ENCODE results near the gene SHTN1.

The SHTN1 gene

GRCh38 chr10:116989439-116989838 lies 15.5 kb downstream of the SHTN1 start:
- H3K9ac ChIP-seq (ENCODE audit: low read depth, low read length, poor library complexity, severe bottlenecking), result no peak overlapping the region
- H3K4me1 ChIP-seq (ENCODE audit: insufficient read depth, low read length, poor library complexity, severe bottlenecking), result no peaks in the 10 kb centered on the region
- H3K79me2 ChIP-seq (ENCODE audit: insufficient read depth, low read length), result no peaks in the 10 kb centered on the region

GRCh38 chr10:116988311-116988710 lies 16.7 kb downstream of the SHTN1 start:
- Histone ChIP-seq H2AFZ (ENCODE audit: low read length) (no peak overlapping the region), H4K20me1 (ENCODE audit: insufficient read depth, low read length, poor library complexity, severe bottlenecking) (no peaks in the 10 kb centered on the region), H3K4me2 (ENCODE audit: low read depth, low read length, poor library complexity, severe bottlenecking) (no peak overlapping the region), H3K4me3 (ENCODE audit: low read length, poor library complexity, severe bottlenecking) (no peak overlapping the region), H3K27me3 (ENCODE audit: insufficient read depth, low read length, poor library complexity, severe bottlenecking) (no peaks in the 10 kb centered on the region), H3K9me2 (replicated peaks; ENCODE audit: low read depth, low read length) (no peaks in the 10 kb centered on the region), H3K9me3 (ENCODE audit: insufficient read depth, low read depth, low read length) (no peaks in the 10 kb centered on the region), H3K9ac (ENCODE audit: low read depth, low read length, poor library complexity, severe bottlenecking) (no peak overlapping the region), H3K79me2 (ENCODE audit: insufficient read depth, low read length) (no peaks in the 10 kb centered on the region), H3K36me3 (ENCODE audit: insufficient read depth, low read length) (no peaks in the 10 kb centered on the region), H3F3A (ENCODE audit: low read depth) (no peaks in the 10 kb centered on the region), H3K4me1 (ENCODE audit: insufficient read depth, low read length, poor library complexity, severe bottlenecking) (no peaks in the 10 kb centered on the region)
- no peak for TF ChIP-seq EZH2phosphoT487 (IDR thresholded peaks at IDR 0.05; ENCODE audit: borderline replicate concordance)
- TF ChIP-seq, protein P1, sequence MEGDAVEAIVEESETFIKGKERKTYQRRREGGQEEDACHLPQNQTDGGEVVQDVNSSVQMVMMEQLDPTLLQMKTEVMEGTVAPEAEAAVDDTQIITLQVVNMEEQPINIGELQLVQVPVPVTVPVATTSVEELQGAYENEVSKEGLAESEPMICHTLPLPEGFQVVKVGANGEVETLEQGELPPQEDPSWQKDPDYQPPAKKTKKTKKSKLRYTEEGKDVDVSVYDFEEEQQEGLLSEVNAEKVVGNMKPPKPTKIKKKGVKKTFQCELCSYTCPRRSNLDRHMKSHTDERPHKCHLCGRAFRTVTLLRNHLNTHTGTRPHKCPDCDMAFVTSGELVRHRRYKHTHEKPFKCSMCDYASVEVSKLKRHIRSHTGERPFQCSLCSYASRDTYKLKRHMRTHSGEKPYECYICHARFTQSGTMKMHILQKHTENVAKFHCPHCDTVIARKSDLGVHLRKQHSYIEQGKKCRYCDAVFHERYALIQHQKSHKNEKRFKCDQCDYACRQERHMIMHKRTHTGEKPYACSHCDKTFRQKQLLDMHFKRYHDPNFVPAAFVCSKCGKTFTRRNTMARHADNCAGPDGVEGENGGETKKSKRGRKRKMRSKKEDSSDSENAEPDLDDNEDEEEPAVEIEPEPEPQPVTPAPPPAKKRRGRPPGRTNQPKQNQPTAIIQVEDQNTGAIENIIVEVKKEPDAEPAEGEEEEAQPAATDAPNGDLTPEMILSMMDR (conservative IDR thresholded peaks at IDR 0.05; ENCODE audit: low read length), result no peak

More at GRCh38 chr10:116989439-116989838, 15.5 kb downstream of the SHTN1 start:
- no peak for TF ChIP-seq EZH2phosphoT487 (IDR thresholded peaks at IDR 0.05; ENCODE audit: borderline replicate concordance)
- TF ChIP-seq, protein P1 (conservative IDR thresholded peaks at IDR 0.05; ENCODE audit: low read length), result no peak
- Histone ChIP-seq H4K20me1 (ENCODE audit: insufficient read depth, low read length, poor library complexity, severe bottlenecking) (no peaks in the 10 kb centered on the region), H3K27me3 (ENCODE audit: insufficient read depth, low read length, poor library complexity, severe bottlenecking) (no peaks in the 10 kb centered on the region), H3K4me2 (ENCODE audit: low read depth, low read length, poor library complexity, severe bottlenecking) (no peak overlapping the region), H2AFZ (ENCODE audit: low read length) (no peak overlapping the region), H3F3A (ENCODE audit: low read depth) (no peaks in the 10 kb centered on the region), H3K4me3 (ENCODE audit: low read length, poor library complexity, severe bottlenecking) (no peak overlapping the region), H3K9me2 (replicated peaks; ENCODE audit: low read depth, low read length) (no peaks in the 10 kb centered on the region), H3K36me3 (ENCODE audit: insufficient read depth, low read length) (no peaks in the 10 kb centered on the region), H3K9me3 (ENCODE audit: insufficient read depth, low read depth, low read length) (no peaks in the 10 kb centered on the region)

DNA sequence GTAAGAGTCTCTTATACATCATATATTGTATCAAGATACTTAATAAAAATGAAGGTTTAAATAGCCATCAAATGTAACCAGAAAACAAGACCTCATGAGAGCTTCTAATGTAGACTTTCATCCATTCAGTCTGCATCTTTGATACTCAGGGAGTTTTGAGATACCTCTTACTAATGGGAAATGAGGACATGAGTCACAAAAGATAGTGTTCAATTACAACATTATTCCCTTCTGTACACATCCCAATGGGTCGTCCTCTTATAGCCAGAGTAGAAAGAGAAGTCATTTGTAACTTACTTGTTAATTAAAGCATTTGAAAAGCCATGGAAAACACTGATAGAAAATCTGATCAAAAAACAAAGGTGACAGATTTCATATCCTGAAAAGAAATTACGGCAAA lies 19.4 kb downstream of the SHTN1 start:
- Histone ChIP-seq H3K4me1 (ENCODE audit: insufficient read depth, low read length, poor library complexity, severe bottlenecking) (no peaks in the 10 kb centered on the region), H3K9me2 (replicated peaks; ENCODE audit: low read depth, low read length) (no peaks in the 10 kb centered on the region), H4K20me1 (ENCODE audit: insufficient read depth, low read length, poor library complexity, severe bottlenecking) (no peaks in the 10 kb centered on the region), H2AFZ (ENCODE audit: low read length) (no peak overlapping the region), H3K4me2 (ENCODE audit: low read depth, low read length, poor library complexity, severe bottlenecking) (no peak overlapping the region), H3K4me3 (ENCODE audit: low read length, poor library complexity, severe bottlenecking) (no peak overlapping the region), H3F3A (ENCODE audit: low read depth) (no peaks in the 10 kb centered on the region), H3K36me3 (ENCODE audit: insufficient read depth, low read length) (no peaks in the 10 kb centered on the region), H3K9me3 (ENCODE audit: insufficient read depth, low read depth, low read length) (no peaks in the 10 kb centered on the region), H3K9ac (ENCODE audit: low read depth, low read length, poor library complexity, severe bottlenecking) (no peak overlapping the region), H3K79me2 (ENCODE audit: insufficient read depth, low read length) (no peaks in the 10 kb centered on the region), H3K27me3 (ENCODE audit: insufficient read depth, low read length, poor library complexity, severe bottlenecking) (no peaks in the 10 kb centered on the region)
- TF ChIP-seq, protein P1 (conservative IDR thresholded peaks at IDR 0.05; ENCODE audit: low read length), result no peak
- no peak for TF ChIP-seq EZH2phosphoT487 (IDR thresholded peaks at IDR 0.05; ENCODE audit: borderline replicate concordance)
